ENCODE results near the gene APAF1.
A peak's percentile ranks its signal among the peaks of the same experiment; 100 is the strongest.

APAF1 gene

GRCh38 chr12:98674841-98675240, 29.8 kb downstream of the APAF1 start:
- DNase-seq = no peak

DNA sequence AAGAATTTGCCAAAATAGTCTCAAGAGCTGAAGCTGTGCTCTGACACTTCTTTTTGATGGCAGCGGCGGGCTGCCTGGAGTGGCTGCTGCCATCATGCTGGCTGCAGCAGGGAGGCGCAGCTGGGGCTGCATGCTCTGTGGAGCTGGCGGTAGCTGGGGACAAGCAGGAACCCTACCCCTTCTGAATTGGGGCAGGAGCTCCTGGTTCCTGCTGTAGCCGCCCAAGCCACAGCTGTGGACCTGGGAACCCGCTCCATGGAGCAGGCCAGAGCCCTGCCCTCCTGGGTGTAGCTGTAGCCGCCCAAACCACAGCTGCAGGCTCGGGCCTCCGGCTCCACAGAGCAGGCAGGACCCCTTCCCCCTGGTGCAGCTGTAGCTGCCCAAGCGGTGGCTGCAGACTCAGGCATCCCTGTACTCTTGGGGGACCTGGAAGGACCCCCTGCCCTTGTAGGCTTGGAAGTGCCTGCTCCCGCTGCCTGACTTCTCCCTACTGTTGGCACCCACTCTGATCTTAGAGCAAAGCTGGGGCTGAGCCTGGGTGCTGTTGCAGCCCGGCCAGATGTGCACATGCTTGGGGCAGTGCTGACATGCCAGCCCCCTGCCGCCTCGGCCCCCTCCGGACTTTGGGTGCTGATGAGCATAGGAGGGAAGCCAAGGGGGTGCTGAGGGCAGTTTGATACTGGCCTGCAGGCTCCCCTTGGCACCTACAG, 33.3 kb downstream of the APAF1 start:
- no peak for DNase-seq

- no peak for DNase-seq
These were observed 34.0 kb downstream of the APAF1 start for GRCh38 chr12:98678946-98679610.

GRCh38 chr12:98679611-98680005, 34.5 kb downstream of the APAF1 start:
- DNase-seq = no peak

DNA sequence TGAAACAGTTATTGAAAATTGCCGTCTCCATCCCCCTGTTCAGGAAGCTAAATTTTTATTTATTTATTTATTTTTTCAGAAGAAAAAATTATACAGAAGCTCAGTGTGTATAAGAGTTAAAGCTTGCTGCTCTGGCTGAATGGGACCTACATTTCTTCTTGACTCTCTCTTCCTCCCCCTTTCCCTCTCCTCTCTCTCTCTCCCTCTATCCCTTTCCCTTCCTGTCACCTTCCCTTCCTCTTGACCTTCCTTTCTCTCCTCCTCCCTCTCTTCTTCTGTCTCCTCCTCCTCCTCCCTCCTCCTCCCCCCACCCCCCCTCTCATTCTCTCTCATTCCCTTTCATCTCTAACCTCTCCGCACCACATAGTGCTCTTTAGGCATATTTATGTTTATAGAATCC, 39.1 kb downstream of the APAF1 start:
- no peak for DNase-seq

DNA sequence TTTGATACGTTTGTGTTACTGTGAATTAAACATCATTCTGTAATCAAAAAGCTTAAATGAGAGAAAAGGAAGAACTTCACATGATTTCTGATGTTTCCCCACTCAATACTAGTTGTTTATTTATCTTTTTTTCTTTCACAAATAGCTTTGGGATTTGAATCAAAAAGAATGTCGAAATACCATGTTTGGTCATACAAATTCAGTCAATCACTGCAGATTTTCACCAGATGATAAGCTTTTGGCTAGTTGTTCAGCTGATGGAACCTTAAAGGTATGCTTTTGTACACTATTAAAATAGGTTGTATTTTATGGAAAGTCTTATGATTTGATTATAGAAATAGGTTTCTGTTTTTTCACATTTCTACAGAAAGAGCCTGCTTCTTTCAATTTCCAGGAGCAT, 41.5 kb downstream of the APAF1 start:
- no peak for DNase-seq

GRCh38 chr12:98691351-98691750, 46.3 kb downstream of the APAF1 start:
- no peak for DNase-seq

DNA sequence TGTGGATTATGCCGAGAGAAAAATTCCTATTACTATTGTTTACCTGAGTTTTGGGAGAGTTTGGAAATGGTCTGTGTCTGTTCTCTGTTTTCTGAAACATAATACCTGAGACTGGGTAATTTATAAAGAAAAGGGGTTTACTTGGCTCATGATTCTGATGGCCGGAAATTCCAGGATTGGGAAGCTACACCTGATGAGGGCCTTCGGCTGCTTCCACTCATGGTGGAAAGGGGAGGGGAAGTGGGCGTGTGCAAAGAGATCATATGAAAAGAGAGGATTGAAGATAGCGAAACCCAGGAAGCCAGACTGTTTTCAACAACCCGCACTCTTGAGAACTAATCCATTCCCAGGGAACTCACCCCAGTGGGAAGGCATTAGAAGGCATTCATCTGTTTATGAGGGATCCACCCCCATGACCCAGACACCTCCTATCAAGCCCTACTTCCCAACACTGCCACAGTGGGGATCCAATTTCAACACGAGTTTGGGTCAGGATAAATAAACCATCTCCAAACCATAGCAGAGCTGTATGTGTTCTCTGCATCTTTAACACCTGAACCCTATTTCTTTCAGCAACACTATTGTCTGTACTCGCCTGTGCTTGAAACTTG, 51.1 kb downstream of the APAF1 start:
- DNase-seq = no peak

DNA sequence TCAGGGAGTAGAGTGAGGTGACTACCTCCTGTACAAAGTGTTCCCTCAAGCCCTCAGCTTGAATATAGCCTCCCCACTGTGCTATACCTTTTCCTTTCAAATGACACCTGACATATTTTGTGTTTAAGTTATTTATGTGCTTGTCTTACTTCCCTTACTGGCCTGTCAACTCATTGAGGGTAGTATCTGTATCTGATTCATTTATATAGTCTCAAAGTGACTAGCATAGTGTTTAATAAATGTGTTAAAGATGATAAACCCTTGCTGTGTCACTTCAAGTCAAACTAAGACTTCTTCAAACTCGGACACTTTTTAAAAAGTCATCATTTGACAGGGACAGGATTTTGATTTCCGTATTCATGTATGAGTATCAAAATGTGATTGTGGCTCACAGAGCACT, 52.1 kb downstream of the APAF1 start:
- DNase-seq = no peak

- peak; percentile 20 for DNase-seq
These were observed 53.7 kb downstream of the APAF1 start for GRCh38 chr12:98698603-98699463.

- no peak for DNase-seq
These were observed 54.5 kb downstream of the APAF1 start for GRCh38 chr12:98699586-98699985.

GRCh38 chr12:98701166-98701565, 56.1 kb downstream of the APAF1 start:
- DNase-seq = no peak

DNA sequence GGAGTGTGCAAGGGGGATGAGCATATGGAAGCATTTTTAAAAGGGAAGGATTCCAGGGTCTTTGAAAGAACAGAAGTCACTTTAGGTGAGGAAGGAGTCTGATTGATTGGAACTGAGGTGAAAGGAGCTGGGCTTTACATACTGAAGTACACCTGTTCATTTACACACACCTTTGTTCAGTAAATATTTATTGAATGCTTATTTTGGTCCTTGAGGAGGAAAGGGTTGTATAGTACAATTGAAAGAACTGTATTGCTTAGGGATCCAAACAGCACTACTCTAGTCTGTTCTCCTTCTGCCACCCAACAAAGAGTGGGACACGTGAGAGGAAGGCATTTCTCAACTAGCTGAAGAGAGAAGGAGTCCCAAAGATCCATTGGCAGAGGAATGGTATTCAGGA, 63.9 kb downstream of the APAF1 start:
- no peak for DNase-seq

DNA sequence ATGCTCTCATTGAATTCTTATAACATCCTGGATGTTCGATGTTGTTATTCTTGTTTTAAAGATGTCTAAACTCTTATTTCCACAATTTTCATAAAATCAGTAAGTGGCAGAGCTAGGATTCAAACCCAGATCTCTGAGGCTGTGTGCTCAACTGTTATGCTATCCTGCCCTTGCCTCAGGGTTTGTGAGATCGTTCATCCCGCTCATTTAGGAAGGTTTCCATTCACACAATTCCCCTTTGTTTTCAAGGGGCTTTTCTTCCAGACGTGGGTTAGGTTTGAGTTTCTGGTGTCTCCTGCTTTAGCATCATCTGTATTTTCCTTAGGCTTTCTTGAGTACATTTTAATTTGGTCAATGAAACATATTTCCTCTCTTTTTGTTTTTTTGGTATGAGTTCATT, 69.3 kb downstream of the APAF1 start:
- no peak for DNase-seq

- no peak for DNase-seq
These were observed 74.7 kb downstream of the APAF1 start for GRCh38 chr12:98719515-98720504.

GRCh38 chr12:98721204-98721702, 76.2 kb downstream of the APAF1 start:
- no peak for DNase-seq

DNA sequence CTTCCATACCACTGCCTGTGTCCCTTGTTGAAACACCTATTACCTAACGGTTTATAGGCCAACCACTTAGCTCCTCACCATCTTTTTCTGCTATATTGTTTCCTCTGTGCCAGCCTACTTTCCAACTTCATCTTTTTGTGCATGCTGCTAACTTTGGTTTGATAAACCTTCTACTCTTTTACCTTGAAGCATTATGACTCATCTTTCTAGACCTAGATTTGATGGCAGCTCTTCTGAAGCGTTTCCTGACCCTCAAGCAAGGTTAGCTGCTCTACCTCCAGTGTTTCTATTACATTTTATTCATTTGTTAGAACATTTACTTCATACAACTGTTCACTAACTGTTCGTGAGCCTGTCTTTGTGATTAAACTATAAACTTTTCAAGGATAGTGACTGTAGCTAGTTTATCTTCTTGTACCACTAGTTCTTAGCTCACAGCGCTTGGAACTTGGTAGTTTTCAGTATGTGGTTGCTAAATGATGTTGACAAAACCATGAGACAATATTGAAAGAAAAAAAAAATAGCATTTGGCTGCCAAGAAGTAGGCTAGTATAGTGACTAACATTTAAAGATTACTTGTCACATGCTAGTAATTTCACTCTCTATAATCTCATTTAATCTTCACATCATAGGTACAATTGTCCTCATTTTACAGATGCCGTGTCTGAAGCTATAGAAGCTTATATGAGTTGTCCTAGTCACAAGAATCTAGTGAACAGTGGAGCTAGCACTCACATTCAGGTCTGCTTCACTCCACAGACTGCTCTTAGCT, 79.5 kb downstream of the APAF1 start:
- DNase-seq = no peak

- DNase-seq = peak; percentile 33
These were observed 80.6 kb downstream of the APAF1 start for GRCh38 chr12:98725476-98726247.

DNA sequence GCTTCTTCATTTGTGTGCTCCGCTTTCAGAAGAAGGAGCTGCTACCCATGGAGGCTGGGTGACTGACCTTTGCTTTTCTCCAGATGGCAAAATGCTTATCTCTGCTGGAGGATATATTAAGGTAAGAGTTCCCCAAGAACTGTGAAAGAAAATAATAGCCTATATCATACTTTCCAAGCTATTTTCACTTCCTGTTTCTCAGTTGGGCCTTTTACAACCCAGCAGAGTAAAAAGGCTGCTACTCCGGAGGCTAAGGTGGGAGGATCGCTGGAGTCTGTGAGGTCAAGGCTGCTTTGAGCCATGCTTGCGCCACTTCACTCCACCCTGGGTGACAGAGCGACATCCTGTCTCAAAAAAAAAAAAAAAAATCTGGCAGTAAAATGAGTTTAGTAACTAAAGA, 82.1 kb downstream of the APAF1 start:
- no peak for DNase-seq

DNA sequence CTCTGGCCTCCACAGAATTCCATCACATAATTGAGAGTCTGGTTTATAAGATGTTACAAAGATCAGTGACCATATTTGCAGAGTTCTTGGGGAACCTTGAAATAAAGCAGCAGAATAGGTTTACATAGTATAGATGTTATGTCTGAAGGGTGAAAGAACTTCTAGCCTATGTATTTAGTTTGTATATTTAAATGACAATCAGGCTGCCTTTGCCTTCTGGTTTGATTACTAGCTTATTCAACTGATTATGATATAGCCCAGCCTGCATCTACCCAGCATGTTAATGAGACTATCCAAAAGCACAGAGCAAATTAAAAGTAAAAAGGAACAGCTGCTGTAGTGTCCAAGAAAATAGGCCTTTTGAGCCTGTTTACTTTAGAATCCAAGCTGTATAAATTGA, 85.3 kb downstream of the APAF1 start:
- DNase-seq = no peak
